Germinal center (tissue), 1 donor: ENCODE measurements around the gene PATZ1.
"Not testable (repeated sequence)": the region's sequence is repeated elsewhere in the genome, so short reads cannot be mapped to it uniquely, and the experiment has no call there.

Source experiments
- DNase-seq: peaks from one replicate; pipeline ENCODE4 v3.0.0; 2012; ENCODE audit warnings: mixed read lengths, low spot score

Gene PATZ1

GRCh38 chr22:31343235-31344191, 2.6 kb downstream of the PATZ1 start:
- DNase-seq, result no peak

DNA sequence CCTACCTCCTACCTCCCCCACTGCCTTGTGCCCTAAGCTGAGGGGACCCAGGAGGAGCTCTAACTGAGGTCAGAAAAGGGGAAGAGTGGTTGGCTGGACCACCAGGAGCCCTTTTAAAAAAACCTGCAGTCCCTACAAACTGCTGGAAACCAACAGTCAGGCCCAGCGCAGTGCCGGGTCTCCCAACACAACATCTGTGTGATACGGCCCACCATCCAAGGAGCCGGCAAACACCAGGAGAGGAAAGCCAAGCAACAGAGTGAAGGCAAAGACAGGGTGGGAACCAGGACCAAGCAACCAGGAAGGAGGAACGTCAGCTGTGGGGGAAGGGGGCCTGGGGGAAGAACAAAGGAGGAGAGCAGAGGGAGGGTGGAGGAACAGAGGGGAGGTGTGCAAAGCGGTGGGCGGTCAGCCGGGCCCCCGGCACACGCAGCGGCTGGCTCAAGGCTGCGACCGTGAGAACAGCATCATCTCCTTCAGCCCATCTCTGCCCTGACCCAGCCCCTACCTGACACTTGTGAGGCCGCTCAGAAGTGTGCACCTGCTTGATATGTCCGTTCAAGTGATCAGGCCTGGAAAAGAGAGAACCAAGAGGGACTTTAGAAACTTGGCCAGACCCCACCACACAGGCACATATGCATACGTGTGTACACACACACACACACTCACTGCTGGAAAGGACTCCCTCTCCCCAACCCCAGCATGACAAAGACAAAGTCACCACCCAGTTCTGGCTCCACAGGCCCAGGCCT, 3.6 kb downstream of the PATZ1 start:
- DNase-seq, result no peak

DNA sequence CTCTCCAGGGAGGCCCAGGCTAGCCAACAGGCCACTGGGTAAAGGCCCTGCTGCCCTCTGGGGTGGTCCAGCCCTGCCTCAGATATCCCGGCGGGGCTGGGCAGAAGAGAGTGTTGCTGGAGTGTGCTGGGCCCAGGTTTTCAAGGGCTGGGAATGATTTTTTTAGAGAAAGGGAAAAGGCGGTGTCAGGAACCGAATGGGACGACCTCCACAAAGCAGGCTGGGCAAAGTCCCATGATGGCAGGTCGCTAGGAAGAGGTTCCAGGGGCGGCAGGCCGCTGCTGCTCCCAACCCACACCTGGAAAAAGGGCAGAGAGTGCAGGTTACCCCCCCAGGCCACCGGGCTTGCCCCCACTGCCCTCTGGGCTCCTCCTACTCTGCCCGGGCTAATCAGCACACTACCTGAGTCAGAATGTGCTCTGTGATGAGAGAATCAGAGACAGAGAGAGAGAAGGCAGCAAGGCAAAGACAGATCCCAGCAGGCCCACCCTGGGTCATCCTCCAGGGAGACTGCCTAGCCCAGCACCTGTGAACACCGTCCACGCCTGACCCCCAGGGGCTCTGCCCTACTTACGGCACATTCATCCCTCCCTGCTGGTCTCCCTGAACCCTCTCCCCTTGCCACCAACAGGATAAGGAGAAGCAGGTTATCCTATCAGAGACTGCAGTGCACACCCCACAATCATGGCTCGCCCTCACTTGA, 4.6 kb downstream of the PATZ1 start:
- DNase-seq, result no peak

DNA sequence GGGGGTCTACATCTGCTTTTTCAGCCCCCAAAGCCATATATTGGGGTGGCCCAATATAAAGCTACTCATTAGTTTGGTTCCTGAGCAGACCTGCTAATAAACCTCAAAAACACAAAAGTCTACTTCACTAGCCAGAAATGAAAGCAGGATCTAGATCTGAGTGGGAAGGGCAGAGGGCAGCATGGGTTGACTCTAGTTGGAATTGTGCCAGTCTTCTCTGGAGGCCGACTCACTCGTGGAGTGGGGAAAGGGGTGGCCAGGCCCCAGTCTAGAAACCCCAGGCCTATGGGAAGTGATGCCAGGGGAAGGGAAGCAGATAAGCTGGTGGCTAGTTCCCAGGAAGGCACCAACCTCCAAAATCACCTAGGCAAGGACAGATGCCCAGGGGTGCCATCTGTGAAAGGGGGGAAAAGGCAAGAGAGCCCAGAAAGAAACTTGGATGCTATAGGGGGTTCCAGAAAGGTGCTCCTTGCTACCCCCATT, 5.3 kb downstream of the PATZ1 start:
- no peak for DNase-seq

GRCh38 chr22:31340360-31340759, 5.8 kb downstream of the PATZ1 start:
- no peak for DNase-seq

- DNase-seq, result no peak
Measured at GRCh38 chr22:31339148-31339832, 6.9 kb downstream of the PATZ1 start.

- no peak for DNase-seq
Measured at GRCh38 chr22:31337178-31337577, 9.0 kb downstream of the PATZ1 start.

GRCh38 chr22:31334329-31334728, 11.8 kb downstream of the PATZ1 start:
- DNase-seq, result no peak

DNA sequence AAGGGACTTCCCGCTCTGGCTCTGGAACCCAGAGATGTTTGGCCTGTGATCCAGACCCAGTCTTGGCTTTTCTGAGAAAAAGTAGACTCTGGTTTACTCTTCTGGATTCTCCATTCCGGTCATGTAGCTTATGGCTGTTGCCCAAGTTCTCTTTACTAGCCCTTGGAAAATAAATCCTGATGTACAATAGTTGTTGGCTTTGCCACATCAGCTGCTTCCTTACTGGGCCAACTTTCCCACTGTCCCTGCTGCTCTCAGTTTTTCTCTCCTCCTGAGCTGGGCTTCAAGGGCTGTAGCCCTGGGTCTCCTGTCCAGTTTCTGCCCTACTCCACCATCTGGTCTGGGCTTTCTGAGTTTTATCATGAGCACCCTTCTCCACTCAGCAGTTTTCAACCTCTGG, 12.5 kb downstream of the PATZ1 start:
- DNase-seq, result no peak

DNA sequence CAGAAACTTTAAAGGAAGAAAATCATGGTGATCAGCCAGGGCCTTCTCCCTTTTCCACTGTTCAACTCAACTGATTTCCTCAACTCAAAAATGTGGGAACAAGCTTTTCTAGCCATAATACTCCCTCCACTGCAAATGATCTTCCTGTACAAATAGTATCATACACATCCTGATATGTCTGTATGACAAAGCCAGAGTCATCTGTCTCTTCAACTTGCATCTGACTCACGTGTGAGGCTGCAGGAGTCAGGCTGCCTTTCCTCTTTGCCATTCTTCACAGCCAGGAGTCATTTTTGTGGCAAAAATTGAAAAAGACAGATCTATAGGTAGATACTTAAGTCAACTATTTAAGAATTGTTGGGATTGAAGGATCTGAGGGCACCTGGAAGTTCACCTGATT, 13.3 kb downstream of the PATZ1 start:
- DNase-seq, result no peak

GRCh38 chr22:31332010-31332409, 14.1 kb downstream of the PATZ1 start:
- DNase-seq, result no peak

GRCh38 chr22:31329453-31330215, 16.5 kb downstream of the PATZ1 start:
- no peak for DNase-seq

DNA sequence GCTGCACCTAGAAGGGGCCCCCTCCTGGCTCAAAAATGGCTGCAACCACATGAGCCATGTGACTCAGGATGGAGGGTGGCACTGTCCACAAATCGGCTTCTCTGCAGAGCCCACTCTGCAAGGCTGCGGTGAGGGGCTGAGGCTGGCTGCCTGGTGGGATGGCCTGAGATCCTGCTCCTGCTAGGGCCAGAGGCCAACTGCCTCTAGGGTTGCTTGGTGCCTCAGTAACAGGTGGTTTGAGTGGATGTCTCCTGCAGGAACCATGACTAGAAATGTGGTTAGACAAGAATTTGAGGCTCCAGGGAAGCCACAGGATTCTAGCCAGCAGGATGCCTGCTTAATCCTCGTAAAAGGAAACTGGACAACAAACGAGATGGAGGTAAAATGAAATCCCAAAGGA, 17.1 kb downstream of the PATZ1 start:
- DNase-seq, result no peak

DNA sequence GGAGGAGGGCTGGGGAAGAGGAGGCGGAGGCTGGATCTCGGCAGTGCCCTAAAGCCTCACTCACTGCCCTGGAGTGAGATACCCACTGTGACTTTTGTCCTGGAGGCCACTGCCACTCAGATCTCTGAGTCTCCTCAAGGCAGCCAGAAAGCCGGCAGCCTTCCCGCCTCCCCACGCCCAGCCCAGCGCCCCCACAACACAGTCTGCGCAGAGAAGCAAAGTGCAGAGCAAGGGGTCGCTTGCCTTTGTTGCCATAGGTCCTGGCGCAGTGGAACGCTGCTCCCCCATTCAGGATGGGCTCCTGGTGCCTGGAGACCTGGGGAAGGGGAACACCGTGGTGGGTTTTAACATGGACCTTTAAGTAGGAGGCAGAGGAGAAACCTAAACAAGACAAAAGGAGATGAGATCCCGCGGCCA, 17.6 kb downstream of the PATZ1 start:
- DNase-seq, result no peak

DNA sequence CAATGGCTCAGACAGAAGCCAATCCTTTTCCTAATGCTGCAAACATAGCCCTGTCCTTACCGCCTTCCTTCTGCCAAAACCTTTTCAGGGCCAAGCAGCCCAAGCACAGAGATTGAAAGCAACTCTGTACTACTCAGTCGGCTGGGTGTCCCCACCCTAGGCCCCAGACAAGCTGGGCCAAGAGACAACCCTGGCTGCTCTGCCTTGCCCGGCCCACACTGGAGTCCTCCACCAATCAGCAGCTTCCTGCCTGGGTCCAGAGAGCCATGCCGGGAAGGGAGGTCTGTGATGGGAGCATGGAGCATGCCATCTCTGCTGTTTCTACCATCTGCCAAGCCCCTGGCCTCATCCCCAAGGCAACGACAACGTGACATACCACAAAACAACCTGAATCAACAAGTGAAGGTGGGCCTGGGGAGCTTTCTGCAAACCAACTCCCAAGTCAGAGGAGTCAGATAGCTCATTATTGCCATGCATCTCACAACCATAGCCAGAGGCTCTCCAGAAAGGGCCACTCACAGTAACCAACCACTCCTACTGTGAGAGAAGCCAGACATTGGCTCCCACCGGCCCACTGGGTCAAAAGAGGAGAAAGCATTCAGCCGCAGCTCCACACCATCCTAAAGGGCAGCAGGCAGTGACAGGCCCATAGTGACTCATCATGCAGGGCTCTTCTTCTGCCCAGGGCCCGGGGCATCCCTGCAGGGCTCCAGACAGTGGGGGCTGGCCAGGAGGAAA, 18.2 kb downstream of the PATZ1 start:
- no peak for DNase-seq

DNA sequence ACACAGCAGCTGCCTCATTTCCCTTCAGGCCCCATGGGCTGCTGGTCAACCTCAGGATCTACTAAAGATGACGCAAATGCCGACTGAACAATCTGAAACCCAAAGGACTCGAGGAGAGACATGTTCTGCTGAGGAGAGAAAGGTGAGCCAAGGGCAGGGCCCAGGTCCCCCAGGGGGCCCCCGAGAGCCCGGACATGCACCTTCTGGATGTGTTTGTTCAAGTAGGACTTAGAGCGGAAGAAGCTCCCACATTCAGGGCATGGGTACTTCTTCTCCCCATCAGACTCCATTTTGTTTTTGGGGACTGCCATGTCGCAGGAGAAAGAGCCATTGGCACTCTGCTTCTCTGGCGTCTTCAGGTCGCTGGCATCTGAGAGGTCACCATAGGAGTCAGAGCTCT, 19.3 kb downstream of the PATZ1 start:
- no peak for DNase-seq

DNA sequence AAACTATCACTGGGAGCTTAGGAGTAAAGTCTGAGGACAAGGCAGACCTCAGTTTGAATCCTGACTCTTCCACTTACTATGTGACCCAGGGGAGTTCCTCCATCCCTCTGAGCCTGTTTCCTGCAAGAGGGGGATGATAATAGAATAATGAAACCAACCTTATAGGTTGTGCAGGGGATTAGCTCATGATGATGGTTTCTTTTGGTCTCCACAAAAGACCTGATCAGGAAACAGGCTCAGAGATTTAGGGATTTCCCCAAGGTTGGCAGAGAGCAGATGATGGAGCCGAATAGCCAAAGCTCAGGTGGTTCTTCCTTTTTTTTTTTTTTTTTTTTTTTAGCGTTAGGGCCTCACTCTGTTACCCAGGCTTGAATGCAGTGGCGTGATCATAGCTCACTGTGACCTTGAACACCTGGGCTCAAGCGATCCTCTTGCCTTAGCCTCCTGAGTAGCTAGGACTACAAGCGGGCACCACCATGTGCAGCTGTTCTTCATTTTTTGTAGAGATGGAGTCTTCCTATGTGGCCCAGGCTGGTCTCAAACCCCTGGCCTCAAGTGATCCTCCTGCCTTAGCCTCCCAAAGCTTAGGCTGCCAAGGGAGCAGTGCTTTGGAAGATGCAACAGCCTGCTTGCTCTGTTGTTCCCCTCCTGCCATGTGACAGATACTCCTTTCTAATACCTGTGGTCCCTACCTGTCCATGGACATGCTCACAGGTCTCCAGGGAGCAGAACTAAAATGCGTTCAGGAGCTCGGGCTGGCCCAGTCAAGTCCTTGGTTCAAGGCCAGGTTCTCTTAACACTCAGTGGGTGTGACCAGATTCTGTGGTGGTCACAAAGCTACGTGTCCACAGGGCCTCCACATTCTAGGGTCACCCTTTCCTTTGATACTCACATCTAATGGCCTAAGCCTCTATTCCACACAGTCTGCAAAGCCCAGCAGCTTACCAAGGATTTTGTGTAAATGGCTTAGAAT, 22.3 kb downstream of the PATZ1 start:
- no peak for DNase-seq

DNA sequence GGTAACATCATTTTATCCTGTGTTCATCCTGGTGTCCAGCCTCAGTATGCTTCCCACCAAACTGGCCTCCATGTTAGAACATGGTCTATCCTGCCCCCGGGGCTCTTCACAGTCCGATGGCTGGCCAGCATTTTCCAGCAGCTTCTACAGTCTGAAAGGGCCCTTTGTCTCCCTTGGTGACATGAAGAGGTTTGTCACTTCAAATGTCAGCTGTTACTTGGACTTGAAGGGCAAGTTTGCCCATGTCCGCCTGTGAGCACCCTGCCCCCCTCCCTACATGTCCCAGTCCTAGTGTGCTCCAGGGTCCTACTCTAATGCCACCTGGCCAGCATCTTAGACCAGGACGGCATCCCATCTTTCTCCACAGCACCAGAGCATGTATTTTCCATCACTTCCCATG, 24.7 kb downstream of the PATZ1 start:
- DNase-seq, result no peak

DNA sequence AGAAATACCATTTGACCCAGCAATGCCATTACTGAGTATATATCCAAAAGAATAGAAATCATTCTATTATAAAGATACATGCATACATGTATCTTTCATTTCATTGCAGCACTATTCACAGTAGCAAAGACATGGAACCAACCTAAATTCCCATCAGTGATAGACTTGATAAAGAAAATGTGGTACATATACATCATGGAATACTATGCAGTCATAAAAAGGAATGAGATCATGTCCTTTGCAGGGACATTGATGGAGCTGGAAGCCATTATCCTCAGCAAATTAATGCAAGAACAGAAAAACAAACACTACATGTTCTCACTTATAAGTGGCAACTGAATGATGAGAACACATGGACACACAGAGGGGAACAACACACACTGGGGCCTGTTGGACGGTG, 31.9 kb downstream of the PATZ1 start:
- DNase-seq, result not testable (repeated sequence)
